ENCODE results near the gene CHMP4A.

The CHMP4A gene

GRCh38 chr14:24212924-24213865 is at the start of gene CHMP4A:
Gene CHMP4A (minus strand): TSS chr14:24213488. CDS start chr14:24213439, 49 bp downstream.
- H3K4me3 ChIP-seq (ENCODE audit: low read depth, low read length) = peak within 1 kb of the TSS; percentile 85
- 0 out of 2 replicates have a peak, but pooled peaks have one; percentile 18 for TF ChIP-seq CTCF (IDR thresholded peaks at IDR 0.05; ENCODE audit: low read depth, low read length)

- no peak for TF ChIP-seq CTCF (IDR thresholded peaks at IDR 0.05; ENCODE audit: low read depth, low read length)
- no peak overlapping the region for H3K4me3 ChIP-seq (ENCODE audit: low read depth, low read length)
These were observed 48.7 kb upstream of the CHMP4A start for GRCh38 chr14:24261969-24262327.

GRCh38 chr14:24261256-24261968 is 48.1 kb upstream of the CHMP4A start:
- no peak overlapping the region for H3K4me3 ChIP-seq (ENCODE audit: low read depth, low read length)

GRCh38 chr14:24260780-24261157 is 47.5 kb upstream of the CHMP4A start:
- no peak overlapping the region for H3K4me3 ChIP-seq (ENCODE audit: low read depth, low read length)
- no peak for TF ChIP-seq CTCF (IDR thresholded peaks at IDR 0.05; ENCODE audit: low read depth, low read length)

More at GRCh38 chr14:24261256-24261968, 48.1 kb upstream of the CHMP4A start:
- no peak for TF ChIP-seq CTCF (IDR thresholded peaks at IDR 0.05; ENCODE audit: low read depth, low read length)

- H3K4me3 ChIP-seq (ENCODE audit: low read depth, low read length) = no peak overlapping the region
- TF ChIP-seq CTCF (IDR thresholded peaks at IDR 0.05; ENCODE audit: low read depth, low read length) = no peak
These were observed 46.9 kb upstream of the CHMP4A start for GRCh38 chr14:24260026-24260779.

GRCh38 chr14:24259282-24260025 is 46.2 kb upstream of the CHMP4A start:
- no peak overlapping the region for H3K4me3 ChIP-seq (ENCODE audit: low read depth, low read length)
- no peak for TF ChIP-seq CTCF (IDR thresholded peaks at IDR 0.05; ENCODE audit: low read depth, low read length)

Measured in WI38 (cell line).